Mesenchymal stem cell (in vitro differentiated cells and primary cell): Measurements from ENCODE around the gene SLC38A5.

ENCODE experiments used
- DNase-seq: peaks from one replicate; pipeline ENCODE4 v3.0.0-alpha.2; 2013
- H2AFZ ChIP-seq: one replicate; pipeline ENCODE4 v1.6.1; 2013; ENCODE audit warnings: low read depth, mild to moderate bottlenecking, control low read depth, inconsistent platforms, low read length, moderate library complexity
- H2AK5ac ChIP-seq: 2 replicates; pipeline ENCODE4 v1.6.1; 2013; ENCODE audit warnings: low read length, moderate library complexity, mild to moderate bottlenecking, inconsistent platforms; ENCODE audit not compliant: severe bottlenecking
- H2BK120ac ChIP-seq: one replicate; pipeline ENCODE4 v1.6.1; 2013; ENCODE audit warnings: low read depth, mild to moderate bottlenecking, inconsistent platforms, low read length, moderate library complexity
- H2BK12ac ChIP-seq, 2 experiments: one replicate each; pipeline ENCODE4 v1.6.1; 2013; ENCODE audit warnings: inconsistent platforms in 2 of 2, low read length in 2 of 2, mild to moderate bottlenecking in 2 of 2, moderate library complexity in 2 of 2, control low read depth in 1 of 2
- H2BK15ac ChIP-seq: one replicate; pipeline ENCODE4 v1.6.1; 2013; ENCODE audit warnings: mild to moderate bottlenecking, low read depth, inconsistent platforms; ENCODE audit not compliant: poor library complexity, severe bottlenecking
- H2BK5ac ChIP-seq: 2 replicates; pipeline ENCODE4 v1.6.1; 2013; ENCODE audit warnings: low read depth, mild to moderate bottlenecking, low read length, control low read depth, inconsistent platforms; ENCODE audit not compliant: poor library complexity, severe bottlenecking
- H3K14ac ChIP-seq, 2 experiments: one replicate each; pipeline ENCODE4 v1.6.1; 2013; ENCODE audit warnings: inconsistent platforms in 2 of 2, low read length in 2 of 2, control low read depth in 1 of 2, mild to moderate bottlenecking in 1 of 2, moderate library complexity in 1 of 2
- H3K18ac ChIP-seq, 2 experiments: one replicate each; pipeline ENCODE4 v1.6.1; 2013; ENCODE audit warnings: inconsistent platforms in 2 of 2, low read length in 2 of 2, control low read depth in 1 of 2, low read depth in 1 of 2, mild to moderate bottlenecking in 1 of 2
- H3K23ac ChIP-seq, 2 experiments: one replicate each; pipeline ENCODE4 v1.6.1; 2013; ENCODE audit warnings: inconsistent platforms in 2 of 2, low read length in 2 of 2, mild to moderate bottlenecking in 2 of 2, moderate library complexity in 2 of 2, control low read depth in 1 of 2
- H3K27ac ChIP-seq: 2 replicates; pipeline ENCODE4 v1.5.1; 2013; ENCODE audit warnings: mild to moderate bottlenecking, moderate library complexity, low read length, control low read depth, inconsistent platforms; ENCODE audit not compliant: poor library complexity, severe bottlenecking
- H3K27me3 ChIP-seq, 2 experiments: 2 replicates each; pipeline versions ENCODE4 v1.6.1 to v1.7.0; 2013; ENCODE audit warnings: low read length in 2 of 2, mild to moderate bottlenecking in 2 of 2, moderate library complexity in 2 of 2, control low read depth in 1 of 2, inconsistent platforms in 1 of 2; ENCODE audit not compliant: control insufficient read depth in 1 of 2, insufficient read depth in 1 of 2
- H3K36me3 ChIP-seq, 2 experiments: 2 replicates each; pipeline versions ENCODE4 v1.6.1 to v1.7.0; 2013; ENCODE audit warnings: low read length in 2 of 2, control low read depth in 1 of 2, inconsistent platforms in 1 of 2, low read depth in 1 of 2, mild to moderate bottlenecking in 1 of 2; ENCODE audit not compliant: insufficient read depth in 2 of 2, control insufficient read depth in 1 of 2
- H3K4ac ChIP-seq, 2 experiments: one replicate each; pipeline ENCODE4 v1.6.1; 2013; ENCODE audit warnings: inconsistent platforms in 2 of 2, low read length in 2 of 2, mild to moderate bottlenecking in 2 of 2, moderate library complexity in 2 of 2, control low read depth in 1 of 2, low read depth in 1 of 2
- H3K4me1 ChIP-seq: 2 replicates; pipeline ENCODE4 v1.6.1; 2013; ENCODE audit warnings: low read depth, low read length, control low read depth; ENCODE audit not compliant: control insufficient read depth, insufficient read depth
- H3K4me2 ChIP-seq: 2 replicates; pipeline ENCODE4 v1.6.1; 2013; ENCODE audit warnings: low read length, mild to moderate bottlenecking, inconsistent platforms; ENCODE audit not compliant: poor library complexity, severe bottlenecking
- H3K4me3 ChIP-seq, 2 experiments: 2 replicates each; pipeline versions ENCODE4 v1.5.1 to v1.7.0; 2013; ENCODE audit warnings: low read length in 2 of 2, mild to moderate bottlenecking in 2 of 2, control low read depth in 1 of 2, low read depth in 1 of 2; ENCODE audit not compliant: insufficient read depth in 1 of 2
- H3K79me1 ChIP-seq: replicated peaks from 2 replicates; pipeline ENCODE4 v1.6.1; 2013; ENCODE audit warnings: mild to moderate bottlenecking, control low read depth, low read length, inconsistent platforms; ENCODE audit not compliant: poor library complexity, severe bottlenecking
- H3K9ac ChIP-seq: 2 replicates; pipeline ENCODE4 v1.7.0; 2013; ENCODE audit warnings: mild to moderate bottlenecking, low read length, moderate library complexity
- H3K9me3 ChIP-seq: 2 replicates; pipeline ENCODE4 v1.7.0; 2013; ENCODE audit warnings: mild to moderate bottlenecking, low read length; ENCODE audit not compliant: control insufficient read depth
- H4K8ac ChIP-seq: one replicate; pipeline ENCODE4 v1.6.1; 2013; ENCODE audit warnings: inconsistent platforms, mild to moderate bottlenecking, low read length, moderate library complexity
- H4K91ac ChIP-seq: one replicate; pipeline ENCODE4 v1.6.1; 2013; ENCODE audit warnings: mild to moderate bottlenecking, low read length, inconsistent platforms
- WGBS: methylation state at CpG from one replicate; pipeline ENCODE4 v1.1.7; 2013; ENCODE audit warnings: mixed read lengths; 5-methylcytosine and 5-hydroxymethylcytosine counted together

Gene SLC38A5

GRCh38 chrX:48480583-48480982 is 10.5 kb upstream of the SLC38A5 start:
- Histone ChIP-seq H2BK5ac (no peak overlapping the region), H3K14ac (no peak overlapping the region), H3K4me3 (no peak overlapping the region), H3K9ac (no peak overlapping the region), H2AFZ (no peak overlapping the region), H2BK15ac (no peak overlapping the region), H3K27me3 (peaks cover 0 to 9% of the 10 kb centered on the region in 2 experiments), H3K79me1 (peaks cover 5% of the 10 kb centered on the region), H4K8ac (no peak overlapping the region), H3K9me3 (no peaks in the 10 kb centered on the region), H2AK5ac (no peak overlapping the region), H4K91ac (no peak overlapping the region), H3K23ac (no peak overlapping the region), H3K4me1 (peaks cover 13% of the 10 kb centered on the region), H3K18ac (no peak overlapping the region), H3K27ac (no peak overlapping the region), H3K4me2 (no peak overlapping the region), H2BK120ac (no peak overlapping the region), H2BK12ac (no peak overlapping the region), H3K4ac (no peak overlapping the region), H3K36me3 (peaks cover 39 to 46% of the 10 kb centered on the region in 2 experiments)
- WGBS, result 98% methylated on average over 3 of the region's 3 CpGs
- no peak for DNase-seq

DNA sequence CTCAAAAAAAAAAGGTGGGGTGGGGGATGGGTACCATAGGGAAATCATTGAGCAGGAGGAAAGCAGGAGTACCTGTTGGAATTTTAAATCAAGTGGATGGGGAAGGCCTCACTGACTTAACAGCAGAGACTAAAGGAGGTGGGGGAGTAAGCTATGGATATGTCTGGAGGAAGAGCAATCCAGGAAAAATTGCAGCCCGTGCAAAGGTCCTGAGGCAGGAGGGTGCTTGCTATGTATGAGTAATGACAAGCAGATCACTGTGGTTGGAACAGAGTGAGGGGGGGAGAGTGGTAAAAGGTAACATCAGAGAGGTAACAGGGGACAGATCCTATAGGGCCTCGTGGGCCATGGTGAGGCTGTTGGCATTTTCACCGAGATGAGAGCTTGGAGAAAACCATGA is 10.1 kb upstream of the SLC38A5 start:
- no peak overlapping the region for H2BK15ac ChIP-seq
- no peak overlapping the region for H2AFZ ChIP-seq
- H4K8ac ChIP-seq, result no peak overlapping the region
- peaks cover 5% of the 10 kb centered on the region for H3K79me1 ChIP-seq
- no peak overlapping the region for H3K4me3 ChIP-seq
- H2AK5ac ChIP-seq, result no peak overlapping the region
- 94% methylated on average over 3 of the region's 3 CpGs for WGBS
- H3K4me2 ChIP-seq, result no peak overlapping the region
- H3K27me3 ChIP-seq, result peaks cover 0 to 9% of the 10 kb centered on the region in 2 experiments
- no peak overlapping the region for H3K9ac ChIP-seq
- H3K18ac ChIP-seq, result no peak overlapping the region
- H3K36me3 ChIP-seq, result peaks cover 39 to 42% of the 10 kb centered on the region in 2 experiments
- H3K4me1 ChIP-seq, result peaks cover 13% of the 10 kb centered on the region
- no peaks in the 10 kb centered on the region for H3K9me3 ChIP-seq
- H3K14ac ChIP-seq, result no peak overlapping the region
- H3K4ac ChIP-seq, result no peak overlapping the region
- H2BK120ac ChIP-seq, result no peak overlapping the region
- no peak overlapping the region for H3K27ac ChIP-seq
- H3K23ac ChIP-seq, result no peak overlapping the region
- no peak for DNase-seq
- H2BK5ac ChIP-seq, result no peak overlapping the region
- no peak overlapping the region for H4K91ac ChIP-seq
- H2BK12ac ChIP-seq, result no peak overlapping the region

DNA sequence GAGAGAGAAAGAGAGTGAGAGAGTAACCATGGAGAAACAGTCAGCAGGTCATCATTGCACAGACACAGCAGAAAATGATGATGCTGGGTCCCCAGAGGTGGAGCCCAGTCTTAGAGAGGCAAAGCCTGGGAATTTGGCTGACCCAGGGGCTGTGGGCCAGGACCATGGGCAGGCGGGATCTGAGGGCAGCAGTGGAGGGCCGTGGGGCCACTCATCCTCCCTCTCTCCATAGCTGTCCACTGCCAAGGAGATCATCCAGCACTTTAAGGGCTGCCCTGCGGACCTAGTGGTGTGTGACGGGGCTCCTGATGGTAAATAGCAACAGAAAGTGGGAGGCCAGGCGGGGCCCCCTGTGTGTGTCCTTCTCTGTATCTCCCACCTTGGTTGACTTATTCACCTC is 8.7 kb upstream of the SLC38A5 start:
- no peak overlapping the region for H3K18ac ChIP-seq
- no peak overlapping the region for H2BK120ac ChIP-seq
- H2BK15ac ChIP-seq, result no peak overlapping the region
- peaks cover 0 to 9% of the 10 kb centered on the region in 2 experiments for H3K27me3 ChIP-seq
- H3K4me3 ChIP-seq, result no peak overlapping the region
- peaks cover 5% of the 10 kb centered on the region for H3K79me1 ChIP-seq
- H3K4me1 ChIP-seq, result peaks cover 18% of the 10 kb centered on the region
- no peak overlapping the region for H4K91ac ChIP-seq
- H3K4me2 ChIP-seq, result no peak overlapping the region
- H3K14ac ChIP-seq, result no peak overlapping the region
- no peak for DNase-seq
- peak overlapping the region; percentile 32 for H3K27ac ChIP-seq
- peaks cover 33 to 34% of the 10 kb centered on the region in 2 experiments for H3K36me3 ChIP-seq
- H3K9ac ChIP-seq, result no peak overlapping the region
- no peak overlapping the region for H3K23ac ChIP-seq
- no peak overlapping the region for H2AFZ ChIP-seq
- no peak overlapping the region for H2BK5ac ChIP-seq
- no peak overlapping the region for H3K4ac ChIP-seq
- 100% methylated on average over 2 of the region's 5 CpGs for WGBS
- H2AK5ac ChIP-seq, result no peak overlapping the region
- no peak overlapping the region for H2BK12ac ChIP-seq
- H3K9me3 ChIP-seq, result no peaks in the 10 kb centered on the region
- H4K8ac ChIP-seq, result peak overlapping the region; percentile 80

- Histone ChIP-seq H3K4me1 (peaks cover 23% of the 10 kb centered on the region), H3K27me3 (peaks cover 0 to 3% of the 10 kb centered on the region in 2 experiments), H2BK15ac (no peak overlapping the region), H3K4me3 (peak overlapping the region in 1 of 2 experiments; percentile 85), H3K9me3 (no peaks in the 10 kb centered on the region), H3K9ac (no peak overlapping the region), H2BK12ac (no peak overlapping the region), H2AK5ac (no peak overlapping the region), H3K4me2 (no peak overlapping the region), H3K14ac (no peak overlapping the region), H3K27ac (no peak overlapping the region), H3K4ac (no peak overlapping the region), H2AFZ (no peak overlapping the region), H3K23ac (no peak overlapping the region), H3K36me3 (peaks cover 27 to 31% of the 10 kb centered on the region in 2 experiments), H3K79me1 (peaks cover 5% of the 10 kb centered on the region), H2BK5ac (no peak overlapping the region), H3K18ac (no peak overlapping the region), H2BK120ac (no peak overlapping the region), H4K8ac (no peak overlapping the region), H4K91ac (no peak overlapping the region)
- 97% methylated on average over 19 of the region's 19 CpGs for WGBS
- no peak for DNase-seq
Observed at GRCh38 chrX:48477960-48478755, 8.1 kb upstream of the SLC38A5 start.
